Measurements from ENCODE around the gene LMF1. TPM values are rescaled to one million over a fixed set of nuclear protein-coding genes. Genes with fewer than 3 reads are reported as not detected.

Gene LMF1
- total and polyA plus RNA-seq, 9 of the 15 experiments (the other 6 are each of a cell fraction or from before 2014, with no cell fraction given): 0.11 to 1.6 (median 0.55) TPM; not detected in 1

GRCh38 chr16:807347-808084 lies 163.3 kb downstream of the LMF1 start (continued):
- TF ChIP-seq, protein P1, sequence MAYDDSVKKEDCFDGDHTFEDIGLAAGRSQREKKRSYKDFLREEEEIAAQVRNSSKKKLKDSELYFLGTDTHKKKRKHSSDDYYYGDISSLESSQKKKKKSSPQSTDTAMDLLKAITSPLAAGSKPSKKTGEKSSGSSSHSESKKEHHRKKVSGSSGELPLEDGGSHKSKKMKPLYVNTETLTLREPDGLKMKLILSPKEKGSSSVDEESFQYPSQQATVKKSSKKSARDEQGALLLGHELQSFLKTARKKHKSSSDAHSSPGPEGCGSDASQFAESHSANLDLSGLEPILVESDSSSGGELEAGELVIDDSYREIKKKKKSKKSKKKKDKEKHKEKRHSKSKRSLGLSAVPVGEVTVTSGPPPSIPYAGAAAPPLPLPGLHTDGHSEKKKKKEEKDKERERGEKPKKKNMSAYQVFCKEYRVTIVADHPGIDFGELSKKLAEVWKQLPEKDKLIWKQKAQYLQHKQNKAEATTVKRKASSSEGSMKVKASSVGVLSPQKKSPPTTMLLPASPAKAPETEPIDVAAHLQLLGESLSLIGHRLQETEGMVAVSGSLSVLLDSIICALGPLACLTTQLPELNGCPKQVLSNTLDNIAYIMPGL (CRISPR knock-in tag; IDR thresholded peaks at IDR 0.05): peak; percentile 83; the same call in 1 of the 2 replicates
- no peak for TF ChIP-seq MAFF (IDR thresholded peaks at IDR 0.05; ENCODE audit: low read length)
- no peak for TF ChIP-seq ZKSCAN3 (CRISPR knock-in tag; IDR thresholded peaks at IDR 0.05)
- TF ChIP-seq ZNF644 (tag; IDR thresholded peaks at IDR 0.05; ENCODE audit: low read depth): peak; percentile 77; the same call in 1 of the 2 replicates
- TF ChIP-seq RBFOX2 (IDR thresholded peaks at IDR 0.05; ENCODE audit: low read depth, low read length): peak; percentile 99
- TF ChIP-seq TCF15 (CRISPR knock-in tag; IDR thresholded peaks at IDR 0.05): no peak
- no peak for TF ChIP-seq ZNF280A (IDR thresholded peaks at IDR 0.05; ENCODE audit: low read depth, partially characterized antibody)
- no peak for TF ChIP-seq ZNF695 (CRISPR knock-in tag; IDR thresholded peaks at IDR 0.05)
- no peak for TF ChIP-seq ILK (tag; IDR thresholded peaks at IDR 0.05; ENCODE audit: borderline replicate concordance, low read depth)
- no peak for TF ChIP-seq PTTG1 (tag; IDR thresholded peaks at IDR 0.05; ENCODE audit: low read depth)
- no peak for TF ChIP-seq BACH1 (tag; IDR thresholded peaks at IDR 0.05)
- no peak for TF ChIP-seq RBM17 (IDR thresholded peaks at IDR 0.05; ENCODE audit: borderline replicate concordance, low read depth, low read length)
- TF ChIP-seq RFX1 (IDR thresholded peaks at IDR 0.05): no peak
- no peak; the same call in 1 of the 2 replicates for TF ChIP-seq ZNF431 (CRISPR knock-in tag; IDR thresholded peaks at IDR 0.05)
- TF ChIP-seq ZFX (CRISPR knock-in tag; IDR thresholded peaks at IDR 0.05): peak; percentile 97
- TF ChIP-seq, protein P2, sequence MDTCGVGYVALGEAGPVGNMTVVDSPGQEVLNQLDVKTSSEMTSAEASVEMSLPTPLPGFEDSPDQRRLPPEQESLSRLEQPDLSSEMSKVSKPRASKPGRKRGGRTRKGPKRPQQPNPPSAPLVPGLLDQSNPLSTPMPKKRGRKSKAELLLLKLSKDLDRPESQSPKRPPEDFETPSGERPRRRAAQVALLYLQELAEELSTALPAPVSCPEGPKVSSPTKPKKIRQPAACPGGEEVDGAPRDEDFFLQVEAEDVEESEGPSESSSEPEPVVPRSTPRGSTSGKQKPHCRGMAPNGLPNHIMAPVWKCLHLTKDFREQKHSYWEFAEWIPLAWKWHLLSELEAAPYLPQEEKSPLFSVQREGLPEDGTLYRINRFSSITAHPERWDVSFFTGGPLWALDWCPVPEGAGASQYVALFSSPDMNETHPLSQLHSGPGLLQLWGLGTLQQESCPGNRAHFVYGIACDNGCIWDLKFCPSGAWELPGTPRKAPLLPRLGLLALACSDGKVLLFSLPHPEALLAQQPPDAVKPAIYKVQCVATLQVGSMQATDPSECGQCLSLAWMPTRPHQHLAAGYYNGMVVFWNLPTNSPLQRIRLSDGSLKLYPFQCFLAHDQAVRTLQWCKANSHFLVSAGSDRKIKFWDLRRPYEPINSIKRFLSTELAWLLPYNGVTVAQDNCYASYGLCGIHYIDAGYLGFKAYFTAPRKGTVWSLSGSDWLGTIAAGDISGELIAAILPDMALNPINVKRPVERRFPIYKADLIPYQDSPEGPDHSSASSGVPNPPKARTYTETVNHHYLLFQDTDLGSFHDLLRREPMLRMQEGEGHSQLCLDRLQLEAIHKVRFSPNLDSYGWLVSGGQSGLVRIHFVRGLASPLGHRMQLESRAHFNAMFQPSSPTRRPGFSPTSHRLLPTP (IDR thresholded peaks at IDR 0.05; ENCODE audit: borderline replicate concordance, extremely low read depth, insufficient read length): no peak
- no peak for TF ChIP-seq COPS2 (conservative IDR thresholded peaks at IDR 0.05)
- TF ChIP-seq RBM39 (optimal IDR thresholded peaks at IDR 0.05; ENCODE audit: low read depth, low read length): no peak
- TF ChIP-seq ZNF23 (CRISPR knock-in tag; IDR thresholded peaks at IDR 0.05): no peak
- TF ChIP-seq HMG20B (CRISPR knock-in tag; IDR thresholded peaks at IDR 0.05): no peak
- TF ChIP-seq FOXK1 (CRISPR knock-in tag; IDR thresholded peaks at IDR 0.05; ENCODE audit: borderline replicate concordance): no peak
- TF ChIP-seq ZNF212 (CRISPR knock-in tag; IDR thresholded peaks at IDR 0.05): no peak
- 0 out of 2 replicates have a peak, but pooled peaks have one; percentile 65 for TF ChIP-seq KDM2B (CRISPR knock-in tag; IDR thresholded peaks at IDR 0.05)

Measured in K562 (cell line).